Mesendoderm (in vitro differentiated cells): Measurements from ENCODE around the gene CCDC40.

ENCODE experiments used
- DNase-seq: peaks from one replicate; pipeline ENCODE4 v3.0.0; 2013
- H2AK5ac ChIP-seq: 2 replicates; pipeline ENCODE4 v1.6.1; 2013; ENCODE audit warnings: low read length, inconsistent platforms
- H2BK120ac ChIP-seq: 2 replicates; pipeline ENCODE4 v1.6.1; 2013; ENCODE audit warnings: low read depth, mild to moderate bottlenecking, low read length, moderate library complexity, mixed read lengths
- H2BK15ac ChIP-seq: replicated peaks from 2 replicates; pipeline ENCODE4 v1.6.1; 2013; ENCODE audit warnings: low read depth, mild to moderate bottlenecking, moderate library complexity
- H2BK5ac ChIP-seq: 2 replicates; pipeline ENCODE4 v1.6.1; 2013; ENCODE audit warnings: low read length, inconsistent platforms
- H3K18ac ChIP-seq: 2 replicates; pipeline ENCODE4 v1.6.1; 2013; ENCODE audit warnings: mild to moderate bottlenecking, low read length, mixed read lengths
- H3K23ac ChIP-seq: one replicate; pipeline ENCODE4 v1.6.1; 2013; ENCODE audit warnings: low read length
- H3K27ac ChIP-seq: 2 replicates; pipeline ENCODE4 v1.5.1; 2013; ENCODE audit warnings: low read depth, mild to moderate bottlenecking, inconsistent platforms, low read length, moderate library complexity
- H3K27me3 ChIP-seq: 2 replicates; pipeline ENCODE4 v1.6.1; 2013; ENCODE audit warnings: low read length, control low read depth, mild to moderate bottlenecking, inconsistent platforms; ENCODE audit not compliant: insufficient read depth, poor library complexity
- H3K36me3 ChIP-seq: 2 replicates; pipeline ENCODE4 v1.6.1; 2013; ENCODE audit warnings: low read length, inconsistent platforms; ENCODE audit not compliant: control insufficient read depth, insufficient read depth
- H3K4ac ChIP-seq: one replicate; pipeline ENCODE4 v1.6.1; 2013; ENCODE audit warnings: low read depth, mild to moderate bottlenecking, low read length, moderate library complexity
- H3K4me1 ChIP-seq: 2 replicates; pipeline ENCODE4 v1.6.1; 2013; ENCODE audit warnings: low read depth, low read length, inconsistent platforms; ENCODE audit not compliant: control insufficient read depth
- H3K4me2 ChIP-seq: 2 replicates; pipeline ENCODE4 v1.6.1; 2013; ENCODE audit warnings: low read length
- H3K4me3 ChIP-seq: 2 replicates; pipeline ENCODE4 v1.5.1; 2013; ENCODE audit warnings: mild to moderate bottlenecking, low read length
- H3K56ac ChIP-seq: one replicate; pipeline ENCODE4 v1.6.1; 2013; ENCODE audit warnings: low read length
- H3K79me1 ChIP-seq: 2 replicates; pipeline ENCODE4 v1.6.1; 2013; ENCODE audit warnings: low read length, inconsistent platforms
- H3K79me2 ChIP-seq: 2 replicates; pipeline ENCODE4 v1.6.1; 2013; ENCODE audit warnings: mild to moderate bottlenecking, low read length; ENCODE audit not compliant: control insufficient read depth, insufficient read depth
- H3K9ac ChIP-seq: 2 replicates; pipeline ENCODE4 v1.6.1; 2013; ENCODE audit warnings: low read length, inconsistent platforms
- H4K5ac ChIP-seq: one replicate; pipeline ENCODE4 v1.6.1; 2013; ENCODE audit warnings: low read length
- H4K8ac ChIP-seq: one replicate; pipeline ENCODE4 v1.6.1; 2013; ENCODE audit warnings: low read depth, mild to moderate bottlenecking, control low read depth, low read length, moderate library complexity
- WGBS: extraction: QIAGEN DNeasy Blood & Tissue Kit; methylation state at CpG from one replicate; pipeline ENCODE4 v1.1.7; 2013; ENCODE audit warnings: low lambda C conversion rate, missing lambda C conversion rate; ENCODE audit not compliant: insufficient coverage; ENCODE audit errors: extremely low coverage; 5-methylcytosine and 5-hydroxymethylcytosine counted together

The CCDC40 gene

DNA sequence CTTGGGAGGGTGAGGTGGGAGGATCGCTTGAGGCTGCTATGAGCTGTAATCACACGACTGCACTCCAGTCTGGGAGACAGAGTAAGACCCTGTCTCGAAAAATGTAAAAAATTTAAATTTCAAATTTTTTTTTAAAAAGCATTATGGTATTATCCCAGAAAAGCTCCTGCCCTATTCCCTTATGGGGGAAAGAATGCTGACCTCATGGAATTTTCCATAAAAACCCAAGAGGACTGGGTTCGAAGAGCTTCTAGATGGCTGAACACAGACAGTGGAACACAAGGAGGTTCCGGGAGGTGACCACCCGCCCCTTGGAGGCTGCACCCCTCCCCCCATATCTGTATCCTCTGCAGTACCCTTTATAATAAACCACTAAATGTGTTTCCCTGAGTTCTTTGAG lies 106.5 kb downstream of the CCDC40 start:
- H3K23ac ChIP-seq = no peak overlapping the region
- no peak overlapping the region for H2BK120ac ChIP-seq
- peaks cover 13% of the 10 kb centered on the region for H3K79me1 ChIP-seq
- no peak overlapping the region for H4K5ac ChIP-seq
- no peak overlapping the region for H4K8ac ChIP-seq
- H2BK5ac ChIP-seq = no peak overlapping the region
- peaks cover 15% of the 10 kb centered on the region for H3K36me3 ChIP-seq
- H3K18ac ChIP-seq = no peak overlapping the region
- no peak overlapping the region for H2BK15ac ChIP-seq
- no CpG with 5 or more reads among the region's 6 CpGs for WGBS
- H3K4me1 ChIP-seq = peaks cover 3% of the 10 kb centered on the region
- H2AK5ac ChIP-seq = no peak overlapping the region
- no peak overlapping the region for H3K27ac ChIP-seq
- H3K27me3 ChIP-seq = no peaks in the 10 kb centered on the region
- peaks cover 29% of the 10 kb centered on the region for H3K79me2 ChIP-seq
- DNase-seq = no peak
- H3K4me2 ChIP-seq = no peak overlapping the region
- H3K4ac ChIP-seq = no peak overlapping the region
- H3K4me3 ChIP-seq = no peak overlapping the region
- H3K9ac ChIP-seq = no peak overlapping the region
- no peak overlapping the region for H3K56ac ChIP-seq

- Histone ChIP-seq H3K4me1 (peaks cover 3% of the 10 kb centered on the region), H3K79me1 (peaks cover 16% of the 10 kb centered on the region), H2BK15ac (no peak overlapping the region), H2BK120ac (no peak overlapping the region), H3K4me2 (peak overlapping the region; percentile 94), H3K9ac (peak overlapping the region; percentile 98), H3K4ac (no peak overlapping the region), H3K18ac (no peak overlapping the region), H4K5ac (no peak overlapping the region), H3K4me3 (peak overlapping the region; percentile 84), H3K27me3 (no peaks in the 10 kb centered on the region), H2BK5ac (no peak overlapping the region), H3K79me2 (peaks cover 33% of the 10 kb centered on the region), H2AK5ac (no peak overlapping the region), H4K8ac (no peak overlapping the region), H3K23ac (no peak overlapping the region), H3K36me3 (peaks cover 6% of the 10 kb centered on the region), H3K27ac (no peak overlapping the region), H3K56ac (peak overlapping the region; percentile 97)
- no peak for DNase-seq
- WGBS = no CpG with 5 or more reads among the region's 10 CpGs
Observed at GRCh38 chr17:80145076-80146075, 108.9 kb downstream of the CCDC40 start.

DNA sequence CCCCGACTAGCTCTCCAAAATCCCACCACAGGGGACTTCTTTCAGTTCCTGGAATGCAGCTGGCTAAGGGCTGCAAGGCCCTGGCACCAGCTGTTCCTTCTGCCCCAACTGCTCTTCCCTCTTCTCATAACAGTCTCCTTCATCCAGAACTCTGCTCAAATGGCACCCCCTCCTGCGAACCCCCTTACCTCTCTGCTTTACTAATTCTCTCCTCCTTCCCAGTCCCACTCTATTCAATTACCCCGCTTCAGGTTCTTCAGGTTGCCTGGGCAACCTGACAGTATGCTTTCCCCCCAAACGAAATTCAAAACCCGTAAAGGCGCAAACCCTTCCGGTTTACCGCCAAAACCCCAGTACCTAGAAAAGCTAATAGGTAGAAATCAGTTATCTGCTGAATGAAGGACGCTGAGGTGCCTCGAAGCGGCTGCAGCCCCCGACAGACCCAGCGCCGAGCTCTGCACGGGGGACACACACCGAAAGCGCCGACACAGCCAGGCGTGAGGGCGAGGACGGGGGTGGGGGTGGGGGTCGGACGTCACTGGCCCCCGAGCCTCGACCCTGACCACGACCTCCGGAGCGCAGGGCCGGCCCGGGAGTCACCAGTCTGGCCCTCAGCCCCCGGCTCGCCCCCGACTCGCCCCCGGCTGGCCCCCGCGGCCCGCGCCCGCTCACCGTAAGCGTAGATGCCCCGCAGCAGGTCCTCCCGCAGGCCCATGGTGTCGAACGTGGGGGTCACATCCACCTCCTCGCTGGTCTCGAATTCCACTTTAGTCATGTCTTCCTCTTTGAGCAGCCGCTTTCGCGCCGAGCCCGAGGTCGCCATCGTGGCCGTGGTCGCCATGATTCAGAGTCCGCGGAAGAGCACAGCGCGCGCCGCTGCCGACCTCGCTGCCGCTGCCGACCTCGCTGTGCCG lies 109.9 kb downstream of the CCDC40 start:
- Histone ChIP-seq H3K4me3 (peak overlapping the region; percentile 84), H3K9ac (peak overlapping the region; percentile 98), H3K56ac (peak overlapping the region; percentile 97), H4K8ac (no peak overlapping the region), H3K27ac (no peak overlapping the region), H3K27me3 (no peaks in the 10 kb centered on the region), H3K4me2 (peak overlapping the region; percentile 94), H3K79me2 (peaks cover 33% of the 10 kb centered on the region), H2AK5ac (no peak overlapping the region), H3K4me1 (peaks cover 3% of the 10 kb centered on the region), H2BK5ac (no peak overlapping the region), H3K36me3 (peaks cover 5% of the 10 kb centered on the region), H3K18ac (peak overlapping the region; percentile 45), H2BK120ac (no peak overlapping the region), H3K79me1 (peaks cover 16% of the 10 kb centered on the region), H3K4ac (peak overlapping the region; percentile 74), H4K5ac (no peak overlapping the region), H3K23ac (peak overlapping the region; percentile 3), H2BK15ac (no peak overlapping the region)
- WGBS = no CpG with 5 or more reads among the region's 69 CpGs
- peak; percentile 57 for DNase-seq

- Histone ChIP-seq H3K79me2 (peaks cover 33% of the 10 kb centered on the region), H3K79me1 (peaks cover 15% of the 10 kb centered on the region), H3K4ac (peak within 1 kb of the TSS; percentile 74), H2BK120ac (peak within 1 kb of the TSS; percentile 51), H3K36me3 (peaks cover 3% of the 10 kb centered on the region), H3K23ac (peak within 1 kb of the TSS; percentile 3), H2AK5ac (no peak within 1 kb of the TSS), H2BK5ac (no peak within 1 kb of the TSS), H3K56ac (peak within 1 kb of the TSS; percentile 97), H4K5ac (no peak within 1 kb of the TSS), H3K4me3 (peak within 1 kb of the TSS; percentile 84), H4K8ac (no peak within 1 kb of the TSS), H3K27me3 (no peaks in the 10 kb centered on the region), H3K18ac (peak within 1 kb of the TSS; percentile 91), H3K9ac (peak within 1 kb of the TSS; percentile 98), H3K4me1 (peaks cover 3% of the 10 kb centered on the region), H3K27ac (peak within 1 kb of the TSS; percentile 75), H3K4me2 (peak within 1 kb of the TSS; percentile 94), H2BK15ac (no peak within 1 kb of the TSS)
- WGBS = no CpG with 5 or more reads among the region's 90 CpGs
- DNase-seq = peak; percentile 100
Observed at GRCh38 chr17:80147035-80147822, 110.8 kb downstream of the CCDC40 start, which contains the start of gene EIF4A3. Gene EIF4A3, minus strand, starts transcription at chr17:80147128. Its CDS starts 167 bp downstream, at chr17:80146961.
